GM18511 (cell line): Measurements from ENCODE around the gene MAEA.
"Not testable (repeated sequence)": the region's sequence is repeated elsewhere in the genome, so short reads cannot be mapped to it uniquely, and the experiment has no call there.

ENCODE experiments used
- ATAC-seq: cut with Tn5 transposase; IDR thresholded peaks from one replicate; pipeline ENCODE4 v1.9.1; 2021; ENCODE audit warnings: mild to moderate bottlenecking, moderate library complexity; ENCODE audit not compliant: unreplicated experiment

The MAEA gene

DNA sequence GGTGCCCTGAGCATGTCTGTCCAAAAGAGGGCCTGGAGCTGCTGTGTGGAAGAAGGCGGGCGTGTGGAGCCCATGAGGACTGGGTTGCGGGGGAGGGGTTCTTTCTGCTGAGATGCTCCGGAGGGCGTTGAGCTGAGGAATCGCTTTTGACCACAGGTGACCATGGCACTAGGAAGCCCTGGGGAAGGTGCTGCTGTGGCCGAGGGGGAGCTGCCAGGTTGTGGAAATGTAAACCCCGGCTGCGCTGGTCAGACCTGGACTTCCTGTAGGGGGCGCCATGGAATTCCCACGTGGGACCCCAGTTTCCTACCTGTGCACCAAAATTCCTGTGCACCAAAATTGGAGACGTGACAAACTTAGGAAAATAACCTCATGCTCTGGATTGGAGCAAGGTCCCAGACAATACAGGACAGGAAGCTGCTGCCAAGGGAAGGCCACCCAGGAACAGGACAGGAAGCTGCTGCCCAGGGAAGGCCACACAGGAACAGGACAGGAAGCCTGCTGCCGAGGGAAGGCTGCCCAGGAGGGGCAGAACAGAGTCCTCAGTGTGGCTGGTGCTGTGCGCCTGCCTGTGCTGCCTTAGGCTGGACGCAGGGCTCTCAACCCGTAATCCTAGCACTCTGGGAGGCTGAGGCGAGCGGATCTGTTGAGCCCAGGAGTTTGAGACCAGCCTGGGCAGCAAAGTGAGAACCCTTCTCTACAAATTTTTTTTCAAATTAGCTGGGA is 29.0 kb downstream of the MAEA start:
- ATAC-seq, result no peak

DNA sequence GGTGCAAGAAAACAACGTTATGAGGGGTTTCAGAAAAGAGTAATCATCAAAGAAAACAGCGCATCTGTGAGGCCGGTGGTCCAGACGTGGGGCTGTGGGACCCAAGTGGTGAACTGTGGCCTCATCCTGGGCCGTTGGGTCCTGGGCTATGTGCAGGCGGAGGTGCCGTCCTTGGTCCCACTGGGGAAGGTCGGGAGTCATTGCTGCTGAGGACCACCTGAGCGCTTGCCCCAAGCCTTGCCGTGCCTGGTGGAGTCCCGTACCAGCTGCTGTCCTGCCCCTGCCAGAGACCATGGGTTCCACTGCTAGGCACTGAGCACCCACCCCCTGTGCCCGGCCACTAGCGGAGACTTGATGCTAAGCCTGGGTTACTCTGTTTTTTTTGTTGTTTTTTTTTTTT is 31.8 kb downstream of the MAEA start:
- ATAC-seq, result no peak

DNA sequence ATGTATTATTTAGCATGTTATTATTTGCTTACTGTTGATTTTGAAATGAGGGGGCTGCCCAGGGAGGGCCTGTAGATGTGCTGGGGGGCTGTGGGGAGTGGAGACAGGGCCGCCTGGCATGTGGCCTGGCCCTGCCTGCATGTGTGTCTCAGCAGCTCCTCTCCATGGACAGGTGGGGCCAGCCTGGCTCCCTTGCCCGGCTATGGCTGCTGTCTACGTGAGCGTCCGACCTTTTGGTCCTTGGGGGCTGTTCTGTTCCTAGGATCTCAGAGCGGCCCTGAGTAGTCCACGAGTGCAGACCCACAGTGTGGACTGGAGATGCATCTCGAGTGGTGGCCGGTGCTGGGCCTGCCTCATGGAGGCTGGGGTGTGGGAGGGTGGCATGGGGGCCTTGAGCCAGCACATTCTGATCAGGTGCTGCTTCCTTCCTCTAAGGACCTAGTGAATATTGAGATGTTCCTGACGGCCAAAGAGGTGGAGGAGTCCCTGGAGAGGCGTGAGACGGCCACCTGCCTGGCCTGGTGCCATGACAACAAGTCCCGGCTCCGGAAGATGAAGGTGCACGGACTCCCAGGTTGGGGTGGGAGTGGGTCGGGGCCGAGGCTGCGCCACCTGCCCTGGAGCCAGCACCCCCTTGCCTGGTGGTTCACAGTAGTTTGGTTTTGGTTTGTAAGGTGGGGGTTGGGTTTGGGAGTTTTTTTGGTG is 32.4 kb downstream of the MAEA start:
- no peak for ATAC-seq

DNA sequence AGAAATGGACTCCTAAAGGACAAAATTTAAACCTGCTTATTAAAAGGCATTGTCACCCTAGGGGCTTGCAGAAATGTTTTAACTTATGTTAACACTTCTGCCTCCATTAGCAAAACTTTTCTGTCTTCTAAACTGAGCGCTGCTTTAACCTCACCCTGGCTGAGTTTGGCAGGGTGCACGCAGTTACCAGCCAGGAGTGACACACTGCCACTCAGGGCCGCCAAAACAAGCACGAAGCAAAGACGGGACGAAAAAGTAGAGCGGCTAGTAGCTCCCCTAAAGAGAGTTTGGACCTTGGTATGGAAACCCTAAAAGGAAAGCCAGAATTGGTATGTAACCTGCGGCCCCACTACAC is 33.6 kb downstream of the MAEA start:
- no peak for ATAC-seq

DNA sequence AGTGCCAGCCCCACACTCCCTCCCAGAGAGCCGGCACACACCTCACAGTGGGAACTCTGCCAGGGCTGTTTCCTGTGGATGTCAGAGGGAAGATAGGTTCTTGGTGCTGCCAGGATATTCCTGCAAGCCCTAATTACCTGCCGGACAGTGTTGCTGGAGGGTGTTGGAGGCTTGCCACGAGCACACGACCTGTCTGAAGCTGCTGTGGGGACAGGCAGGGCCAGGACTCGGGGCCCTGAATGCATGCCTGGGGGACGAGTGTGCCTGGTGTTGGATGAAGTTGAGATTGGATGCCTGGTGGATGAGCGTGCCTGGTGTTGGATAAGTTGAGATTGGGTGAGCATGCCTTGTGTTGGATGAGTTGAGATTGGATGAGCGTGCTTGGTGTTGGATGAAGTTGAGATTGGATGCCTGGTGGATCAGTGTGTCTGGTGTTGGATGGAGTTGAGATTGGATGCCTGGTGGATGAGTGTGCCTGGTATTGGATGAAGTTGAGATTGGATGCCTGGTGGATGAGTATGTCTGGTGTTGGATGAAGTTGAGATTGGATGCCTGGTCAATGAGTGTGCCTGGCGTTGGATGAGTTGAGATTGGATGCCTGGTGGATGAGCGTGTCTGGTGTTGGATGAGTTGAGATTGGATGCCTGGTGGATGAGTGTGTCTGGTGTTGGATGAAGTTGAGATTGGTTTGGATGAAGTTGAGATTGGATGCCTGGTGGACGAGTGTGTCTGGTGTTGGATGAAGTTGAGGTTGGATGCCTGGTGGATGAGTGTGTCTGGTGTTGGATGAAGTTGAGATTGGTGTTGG is 34.1 kb downstream of the MAEA start:
- ATAC-seq, result no peak

DNA sequence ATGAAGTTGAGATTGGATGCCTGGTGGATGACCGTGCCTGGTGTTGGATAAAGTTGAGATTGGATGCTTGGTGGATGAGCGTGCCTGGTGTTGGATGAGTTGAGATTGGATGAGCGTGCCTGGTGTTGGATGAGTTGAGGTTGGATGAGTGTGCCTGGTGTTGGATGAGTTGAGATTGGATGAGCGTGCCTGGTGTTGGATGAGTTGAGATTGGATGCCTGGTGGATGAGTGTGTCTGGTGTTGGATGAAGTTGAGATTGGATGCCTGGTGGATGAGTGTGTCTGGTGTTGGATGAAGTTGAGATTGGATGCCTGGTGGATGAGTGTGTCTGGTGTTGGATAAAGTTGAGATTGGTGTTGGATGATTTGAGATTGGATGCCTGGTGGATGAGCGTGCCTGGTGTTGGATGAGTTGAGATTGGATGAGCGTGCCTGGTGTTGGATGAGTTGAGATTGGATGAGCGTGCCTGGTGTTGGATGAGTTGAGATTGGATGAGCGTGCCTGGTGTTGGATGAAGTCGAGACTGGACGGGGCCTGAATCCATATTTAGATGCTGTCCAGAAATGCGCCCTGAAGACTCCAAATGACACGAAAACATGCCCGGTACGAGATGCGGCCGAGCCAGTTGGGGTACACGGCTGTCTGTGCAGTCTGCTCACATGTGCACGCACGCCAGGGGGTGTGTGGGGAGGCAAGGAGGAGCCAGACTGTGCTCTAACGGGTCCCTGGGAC is 34.9 kb downstream of the MAEA start:
- not testable (repeated sequence) for ATAC-seq

DNA sequence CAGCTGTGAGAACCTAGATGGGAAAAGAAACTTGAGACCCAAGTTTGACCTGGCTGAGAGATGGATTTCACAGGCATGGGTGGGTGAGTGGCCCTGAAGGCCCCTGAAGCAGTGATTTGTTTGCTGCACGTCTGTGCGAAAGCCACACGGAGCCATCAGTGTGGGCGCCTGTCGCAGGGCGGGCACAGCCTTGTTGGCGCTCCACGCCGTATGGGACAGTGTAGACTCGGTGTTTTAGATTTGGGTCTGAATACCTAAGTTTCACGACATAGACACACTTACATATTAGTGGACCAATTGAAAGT is 35.4 kb downstream of the MAEA start:
- ATAC-seq, result no peak

DNA sequence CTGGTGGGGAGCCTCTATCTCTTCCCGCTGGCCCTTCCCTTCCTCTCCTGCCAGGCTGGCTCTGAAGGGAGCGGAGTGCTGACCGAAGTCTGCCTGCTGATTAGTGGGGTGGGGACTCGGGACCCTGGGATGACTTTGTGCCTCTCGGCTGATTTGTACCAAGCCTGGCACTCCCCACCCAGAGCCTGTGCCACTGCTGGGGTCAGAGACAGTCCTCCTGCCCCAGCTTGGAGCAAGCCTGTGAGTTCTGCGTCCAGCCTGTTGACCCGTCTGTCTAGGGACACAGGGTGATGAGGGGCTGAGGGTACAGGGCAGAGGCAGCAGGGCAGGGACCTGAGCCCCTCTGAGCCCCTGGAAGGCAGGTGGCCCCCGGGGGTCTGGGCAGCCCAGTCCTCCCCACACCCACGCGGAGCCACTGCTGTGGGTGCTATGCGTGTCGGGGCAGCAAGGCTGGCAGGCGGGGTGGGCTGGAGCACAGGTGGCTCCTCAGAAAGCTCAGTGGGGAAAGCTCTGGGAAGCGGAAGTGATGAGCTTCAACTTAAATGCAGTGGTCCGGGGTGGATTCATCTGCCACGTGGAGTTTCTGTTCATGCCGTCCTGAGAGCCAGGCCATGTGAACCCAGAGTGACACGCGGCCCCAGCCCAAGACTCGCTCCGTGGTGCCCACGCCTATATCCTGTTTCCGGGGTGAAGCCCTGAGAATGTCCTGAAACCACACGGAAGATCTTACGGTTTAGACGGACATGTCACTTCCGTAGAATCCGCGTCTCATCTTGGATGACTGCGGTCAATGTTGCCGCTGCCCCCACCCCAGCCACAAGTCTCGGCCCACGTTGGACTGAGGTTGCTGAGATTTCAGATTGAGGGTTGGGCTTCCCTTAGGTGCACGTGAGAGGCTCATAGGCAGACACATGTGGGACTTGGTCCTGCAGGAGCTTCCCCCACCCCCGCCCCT is 36.3 kb downstream of the MAEA start:
- no peak for ATAC-seq

DNA sequence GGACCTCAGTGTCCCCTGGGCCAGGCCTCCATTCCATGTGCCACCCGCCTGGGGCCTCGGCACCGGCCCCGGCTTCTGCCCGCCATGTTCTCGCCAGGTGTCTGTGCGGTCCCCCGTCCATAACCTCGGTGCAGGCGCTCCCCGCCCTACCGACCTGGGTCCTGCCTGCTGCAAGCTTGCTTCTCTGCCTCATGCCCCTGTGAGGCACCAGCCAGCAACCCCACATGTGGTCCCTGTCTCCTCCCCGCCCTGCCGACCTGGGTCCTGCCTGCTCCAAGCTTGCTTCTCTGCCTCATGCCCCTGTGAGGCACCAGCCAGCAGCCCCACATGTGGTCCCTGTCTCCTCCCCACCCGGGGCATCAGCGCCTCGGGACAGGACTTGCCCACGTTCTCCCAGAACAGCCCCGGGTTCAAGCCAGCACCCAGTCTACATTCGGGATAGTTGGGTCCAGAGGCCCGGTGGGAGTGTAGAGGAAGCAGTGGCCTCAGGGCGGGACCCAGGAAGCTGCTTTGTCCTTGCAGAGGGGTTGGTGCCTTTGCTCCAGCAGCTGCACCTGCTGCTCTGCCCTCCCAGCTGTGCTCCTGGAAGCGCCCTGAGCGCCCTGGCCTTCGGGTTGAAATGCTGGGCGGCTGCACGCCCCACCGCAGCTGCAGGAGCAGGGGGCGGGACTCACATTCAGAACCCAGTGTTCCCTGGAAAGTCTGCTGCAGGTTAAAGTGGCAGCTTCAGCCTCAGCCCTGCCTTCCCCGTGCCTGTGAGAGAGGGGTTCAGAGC is 37.2 kb downstream of the MAEA start:
- ATAC-seq, result no peak

DNA sequence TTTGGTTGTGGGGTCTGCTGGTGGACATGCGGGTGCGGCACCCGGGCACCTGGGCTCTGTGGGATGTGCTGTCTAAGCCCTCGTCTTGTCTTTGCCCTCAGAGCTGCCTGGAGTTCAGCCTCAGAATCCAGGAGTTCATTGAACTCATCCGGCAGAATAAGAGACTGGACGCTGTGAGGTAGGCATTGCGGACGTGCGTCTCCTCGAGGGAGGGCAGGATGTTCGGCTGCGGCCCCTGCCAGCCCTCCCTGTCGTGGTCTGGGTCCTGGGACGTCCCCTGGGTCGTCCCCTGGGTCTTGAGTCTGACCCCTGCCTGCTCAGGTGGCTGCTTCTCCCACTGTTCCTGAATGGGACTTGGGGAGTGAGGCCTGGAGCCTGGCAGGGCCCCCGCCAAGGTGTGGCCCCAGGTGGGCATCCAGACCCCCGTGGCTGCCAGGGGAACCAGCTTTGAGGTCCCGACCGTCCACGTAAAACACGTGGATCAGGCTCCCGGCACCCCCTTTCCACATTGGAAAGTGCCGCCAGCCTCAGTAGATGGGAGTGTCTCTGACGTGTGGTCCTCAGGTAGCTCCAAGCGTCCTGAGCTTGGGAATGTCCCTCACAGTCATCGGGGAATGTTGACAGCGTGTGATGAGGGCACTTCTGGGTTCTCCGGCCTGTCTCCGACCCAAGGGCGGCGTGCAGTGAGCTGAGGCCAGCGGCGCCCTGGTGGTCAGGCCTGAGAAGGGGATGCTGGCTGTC is 38.0 kb downstream of the MAEA start:
- ATAC-seq, result no peak

DNA sequence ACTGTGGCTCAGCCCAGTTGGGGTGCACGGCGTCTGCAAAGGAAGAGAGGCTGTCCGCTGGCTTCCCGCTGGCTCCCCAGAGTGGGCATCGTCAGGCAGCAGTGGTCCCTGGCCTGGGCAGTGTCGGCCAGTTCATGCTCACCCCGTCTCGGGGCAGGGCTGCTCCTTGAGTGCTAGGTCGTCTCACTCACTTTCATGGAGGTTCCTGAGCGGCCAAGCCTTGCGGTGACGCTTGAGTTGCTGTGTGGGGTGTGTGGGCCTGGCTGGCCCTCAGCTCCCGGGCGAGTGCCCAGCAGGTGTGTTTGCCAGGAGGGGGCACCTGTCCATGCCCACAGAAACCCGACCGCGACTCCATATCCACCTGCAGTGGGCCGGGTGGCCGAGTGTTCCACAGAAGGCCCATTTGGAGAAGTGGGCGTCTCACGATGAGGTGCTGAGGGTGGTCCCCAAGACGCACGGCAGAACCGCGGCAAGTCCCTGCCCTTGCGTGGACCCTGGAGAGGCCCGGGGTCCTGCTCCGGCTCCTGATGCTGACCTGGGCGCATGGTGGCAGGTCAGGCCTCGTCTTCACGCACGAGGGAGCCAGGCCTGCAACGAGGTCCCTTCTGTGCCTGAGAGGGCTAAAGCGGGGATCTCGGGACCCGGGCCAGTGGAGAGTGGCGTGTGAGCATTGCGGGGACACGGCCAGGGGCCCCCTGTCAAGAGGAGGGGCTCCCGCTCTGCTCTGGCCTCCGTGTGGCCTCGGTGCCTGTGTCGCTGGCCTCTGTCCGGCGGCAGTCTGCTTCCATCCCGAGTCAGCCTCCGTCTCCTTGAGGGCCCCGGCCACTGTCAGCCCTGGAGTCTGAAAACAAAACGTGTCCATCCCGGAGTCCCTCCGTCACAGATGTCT is 38.8 kb downstream of the MAEA start:
- ATAC-seq, result no peak

DNA sequence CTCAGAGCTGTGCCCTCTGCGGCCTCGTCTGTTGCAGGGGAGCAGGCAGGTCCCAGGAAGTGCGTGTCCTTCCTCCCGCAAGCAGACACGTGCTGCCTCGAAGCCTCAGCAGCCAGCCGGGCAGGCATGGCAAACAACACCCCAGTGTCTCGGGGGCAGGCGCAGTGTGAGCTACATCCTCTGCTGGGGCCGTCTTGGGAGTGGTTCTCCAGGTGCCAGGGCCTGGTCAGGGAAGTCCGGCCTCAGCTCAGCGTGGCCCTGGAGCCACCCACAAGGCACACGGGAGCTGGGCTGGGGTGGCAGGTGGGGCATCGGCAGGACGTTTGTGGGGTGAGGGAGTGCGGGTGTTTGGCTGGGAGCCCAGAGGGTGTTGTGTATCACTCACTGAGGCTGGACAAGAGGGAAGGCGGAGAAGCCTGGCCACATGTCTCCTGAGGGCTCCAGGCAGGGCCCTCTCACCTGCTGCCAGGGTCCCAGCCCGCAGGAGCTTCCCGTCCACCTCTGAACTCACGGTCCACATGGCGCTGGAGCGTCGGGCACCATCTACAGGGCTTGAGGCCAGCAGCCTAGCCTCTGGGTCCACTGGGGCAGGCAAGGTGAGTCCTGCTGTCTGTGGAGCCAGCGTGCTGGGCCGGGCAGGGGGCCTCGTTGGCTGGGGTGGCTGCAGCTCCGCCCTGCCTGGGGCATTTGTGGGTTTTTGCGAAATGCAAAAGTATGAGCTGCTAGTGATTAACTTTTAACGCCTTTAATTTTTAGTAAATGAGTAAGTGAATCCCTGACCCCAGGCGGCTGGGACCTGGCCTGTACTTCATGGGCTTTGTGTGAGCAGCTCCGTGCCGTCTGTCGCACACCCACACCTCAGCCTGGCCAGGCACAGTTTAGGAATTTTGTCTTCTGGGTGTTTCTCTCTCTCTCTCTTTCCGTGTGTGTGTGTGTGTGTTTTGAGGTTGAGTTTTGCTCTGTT is 40.0 kb downstream of the MAEA start:
- ATAC-seq, result no peak

DNA sequence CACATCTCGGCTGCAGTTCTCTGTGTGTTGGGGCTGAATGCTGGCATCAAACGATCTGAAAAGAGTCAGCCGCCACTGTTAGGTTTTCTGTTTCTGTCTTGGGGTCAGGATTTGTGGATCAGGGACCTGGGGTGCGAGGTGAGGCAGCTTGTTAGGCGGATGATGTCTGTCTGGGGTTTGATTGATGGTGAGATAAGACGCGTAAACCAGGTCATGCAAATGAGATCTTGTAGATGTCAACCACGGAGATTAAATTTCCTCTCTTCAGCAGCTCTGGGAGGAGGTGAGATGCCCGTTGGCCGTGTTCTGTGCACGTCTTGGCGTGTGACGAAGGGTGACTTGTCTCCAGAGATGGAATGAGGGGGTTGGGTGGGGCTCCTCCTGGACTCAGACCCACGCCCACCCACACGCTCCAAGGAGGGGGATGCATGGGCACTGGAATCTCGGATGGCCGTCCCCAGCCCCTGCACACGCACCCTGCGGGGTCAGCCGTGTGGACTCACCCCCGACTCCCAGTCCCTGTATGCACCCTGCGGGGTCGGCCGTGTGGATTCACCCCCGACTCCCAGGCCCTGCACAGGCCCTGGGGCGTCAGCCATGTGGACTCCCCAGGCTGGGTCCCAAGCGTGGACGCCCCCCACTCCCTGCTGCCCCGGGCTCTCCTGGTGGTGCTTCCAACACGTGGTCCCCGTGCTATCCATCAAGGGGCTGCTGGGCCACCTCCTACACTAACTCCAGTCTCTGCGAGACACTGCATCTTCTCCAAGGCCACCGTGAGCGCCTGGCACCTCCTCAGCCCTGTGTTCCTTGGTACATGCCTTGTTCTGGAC is 41.3 kb downstream of the MAEA start:
- ATAC-seq, result no peak

DNA sequence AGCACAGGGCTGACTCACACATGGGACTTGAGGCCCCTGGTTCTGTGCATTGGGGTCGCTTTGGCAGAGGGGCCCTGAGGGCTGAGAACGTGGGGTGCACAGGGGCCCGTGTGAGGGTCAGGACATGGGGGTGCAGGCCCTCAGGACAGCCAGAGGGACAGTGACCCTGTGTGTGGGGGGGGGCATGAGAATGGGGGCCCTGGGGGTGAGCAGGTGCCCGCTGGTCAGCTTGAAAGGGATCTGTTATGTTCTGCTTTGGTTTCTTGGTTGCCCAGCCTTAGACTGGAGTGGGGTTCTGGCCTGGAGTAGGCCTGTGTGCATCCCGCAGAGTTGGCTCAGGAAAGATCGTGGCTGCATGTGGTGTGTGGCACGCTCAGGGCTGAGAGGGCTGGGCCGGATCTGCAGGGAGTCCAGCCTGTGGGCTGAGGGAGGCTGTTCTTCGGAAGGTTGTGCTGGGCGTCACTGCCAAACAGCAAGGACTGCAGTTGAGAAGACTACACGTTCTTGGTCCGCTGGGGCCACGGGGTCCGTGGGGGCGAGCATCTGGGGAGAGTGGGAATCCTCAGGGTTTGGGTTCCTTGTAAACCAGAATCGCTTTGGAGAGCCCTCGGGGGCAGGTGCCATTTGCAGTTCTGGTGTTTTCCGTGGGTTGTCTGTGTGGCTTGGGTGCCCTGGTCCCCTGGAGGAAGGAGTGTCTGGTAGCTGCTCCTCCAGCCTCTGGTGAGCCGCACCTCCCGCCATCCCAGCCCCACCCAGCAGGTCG is 42.1 kb downstream of the MAEA start:
- ATAC-seq, result no peak

DNA sequence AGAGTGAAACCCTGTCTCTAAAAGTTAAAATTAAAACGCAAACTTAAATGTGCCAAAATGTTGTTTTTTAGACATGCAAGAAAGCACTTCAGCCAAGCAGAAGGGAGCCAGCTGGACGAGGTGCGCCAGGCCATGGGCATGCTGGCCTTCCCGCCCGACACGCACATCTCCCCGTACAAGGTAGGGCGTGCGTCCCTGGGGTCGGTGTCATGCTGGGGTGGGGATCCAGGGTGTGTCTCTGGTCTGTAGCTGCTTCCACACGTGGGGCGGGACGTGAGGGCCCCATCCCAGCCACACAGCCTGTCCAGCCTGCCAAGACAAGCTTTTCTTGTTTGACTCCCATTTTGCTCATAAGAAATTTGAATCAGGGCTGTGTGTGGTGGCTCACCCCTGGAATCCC is 43.0 kb downstream of the MAEA start:
- no peak for ATAC-seq
